Nephron progenitor cell (in vitro differentiated cells): Measurements from ENCODE around the gene SART3.
A peak's percentile ranks its signal among the peaks of the same experiment; 100 is the strongest.

Source experiments
- DNase-seq: peaks from one replicate; pipeline ENCODE4 v3.0.0; 2021
- H3K27ac Mint-ChIP-seq: 2 replicates; pipeline ENCODE4 v1.8.0; 2021; ENCODE audit warnings: mild to moderate bottlenecking, moderate library complexity, mixed read lengths
- H3K27me3 Mint-ChIP-seq: 2 replicates; pipeline ENCODE4 v1.8.0; 2021; ENCODE audit warnings: mild to moderate bottlenecking, low read depth, mixed read lengths; ENCODE audit not compliant: poor library complexity
- H3K36me3 Mint-ChIP-seq: 2 replicates; pipeline ENCODE4 v1.8.0; 2021; ENCODE audit warnings: low read depth, mixed read lengths
- H3K4me1 Mint-ChIP-seq: 2 replicates; pipeline ENCODE4 v1.8.0; 2021; ENCODE audit warnings: mixed read lengths
- H3K4me3 Mint-ChIP-seq: 2 replicates; pipeline ENCODE4 v1.8.0; 2021; ENCODE audit warnings: mild to moderate bottlenecking, moderate library complexity, mixed read lengths
- H3K9me3 Mint-ChIP-seq: 2 replicates; pipeline ENCODE4 v1.8.0; 2021; ENCODE audit warnings: mild to moderate bottlenecking, moderate library complexity, mixed read lengths
- CTCF ChIP-seq: fragments of 200-600 bp; sonication (generic); IDR thresholded peaks from 2 replicates; pipeline ENCODE4 v1.5.0; 2021; ENCODE audit warnings: antibody characterized with exemption

SART3 gene

GRCh38 chr12:108526482-108527165 lies 34.3 kb downstream of the SART3 start:
- Mint-ChIP-seq H3K9me3 (no peaks in the 10 kb centered on the region), H3K36me3 (peaks cover 76% of the 10 kb centered on the region), H3K4me3 (no peak overlapping the region), H3K27me3 (no peaks in the 10 kb centered on the region), H3K4me1 (no peaks in the 10 kb centered on the region), H3K27ac (peak overlapping the region; percentile 48)
- no peak for DNase-seq
- TF ChIP-seq CTCF: no peak

- no peak overlapping the region for H3K27ac Mint-ChIP-seq
- no peaks in the 10 kb centered on the region for H3K4me1 Mint-ChIP-seq
- no peak overlapping the region for H3K4me3 Mint-ChIP-seq
- H3K9me3 Mint-ChIP-seq: no peaks in the 10 kb centered on the region
- no peak for DNase-seq
- no peaks in the 10 kb centered on the region for H3K27me3 Mint-ChIP-seq
- no peak for TF ChIP-seq CTCF
- peaks cover 76% of the 10 kb centered on the region for H3K36me3 Mint-ChIP-seq
Measured at GRCh38 chr12:108525681-108526080, 35.3 kb downstream of the SART3 start.

- no peak for TF ChIP-seq CTCF
- H3K4me3 Mint-ChIP-seq: no peak overlapping the region
- peaks cover 72% of the 10 kb centered on the region for H3K36me3 Mint-ChIP-seq
- H3K4me1 Mint-ChIP-seq: no peaks in the 10 kb centered on the region
- peaks cover 3% of the 10 kb centered on the region for H3K27me3 Mint-ChIP-seq
- H3K9me3 Mint-ChIP-seq: no peaks in the 10 kb centered on the region
- no peak for DNase-seq
- no peak overlapping the region for H3K27ac Mint-ChIP-seq
Measured at GRCh38 chr12:108523365-108523764, 37.6 kb downstream of the SART3 start.

- H3K4me1 Mint-ChIP-seq: peaks cover 9% of the 10 kb centered on the region
- TF ChIP-seq CTCF: no peak
- peak overlapping the region; percentile 72 for H3K27ac Mint-ChIP-seq
- H3K36me3 Mint-ChIP-seq: peaks cover 47% of the 10 kb centered on the region
- H3K4me3 Mint-ChIP-seq: no peak overlapping the region
- no peak for DNase-seq
- peaks cover 3% of the 10 kb centered on the region for H3K27me3 Mint-ChIP-seq
- no peaks in the 10 kb centered on the region for H3K9me3 Mint-ChIP-seq
Measured at GRCh38 chr12:108519558-108519957, 41.4 kb downstream of the SART3 start.

GRCh38 chr12:108518716-108519496 lies 42.1 kb downstream of the SART3 start:
- no peak overlapping the region for H3K4me3 Mint-ChIP-seq
- no peak for TF ChIP-seq CTCF
- H3K36me3 Mint-ChIP-seq: peaks cover 41% of the 10 kb centered on the region
- H3K27me3 Mint-ChIP-seq: peaks cover 8% of the 10 kb centered on the region
- DNase-seq: no peak
- H3K9me3 Mint-ChIP-seq: no peaks in the 10 kb centered on the region
- H3K27ac Mint-ChIP-seq: no peak overlapping the region
- peaks cover 9% of the 10 kb centered on the region for H3K4me1 Mint-ChIP-seq
